Thymus (tissue), 11 donors: ENCODE measurements around the gene TMEM198. TPM values are rescaled to one million over a fixed set of nuclear protein-coding genes. Genes with fewer than 3 reads are reported as not detected.

Experiments
- DNase-seq, 9 donors: peaks; one replicate each; pipeline ENCODE4 v3.0.0-alpha.2; 2013; ENCODE audit warnings: low spot score in 9 of 9, low read depth in 6 of 9, missing footprints in 1 of 9
- H3K27ac ChIP-seq, 2 donors: one replicate each; pipeline ENCODE4 v1.5.1; 2013; ENCODE audit warnings: control low read depth in 1 of 2, low read depth in 1 of 2, low read length in 1 of 2, mild to moderate bottlenecking in 1 of 2, moderate library complexity in 1 of 2
- H3K27me3 ChIP-seq, 2 donors: one replicate each; pipeline ENCODE4 v1.5.1; 2013; ENCODE audit warnings: low read length in 1 of 2; ENCODE audit not compliant: control insufficient read depth in 2 of 2, insufficient read depth in 1 of 2
- H3K36me3 ChIP-seq, 2 donors: one replicate each; pipeline ENCODE4 v1.5.1; 2013; ENCODE audit warnings: low read length in 1 of 2, mild to moderate bottlenecking in 1 of 2, moderate library complexity in 1 of 2; ENCODE audit not compliant: control insufficient read depth in 2 of 2, insufficient read depth in 2 of 2
- H3K4me1 ChIP-seq, 2 donors: one replicate each; pipeline ENCODE4 v1.5.1; 2013; ENCODE audit warnings: low read length in 2 of 2; ENCODE audit not compliant: control insufficient read depth in 2 of 2, insufficient read depth in 2 of 2
- H3K4me3 ChIP-seq, 2 donors: one replicate each; pipeline ENCODE4 v1.5.1; 2013; ENCODE audit warnings: low read length in 2 of 2, control low read depth in 1 of 2, mild to moderate bottlenecking in 1 of 2
- H3K9me3 ChIP-seq, 2 donors: one replicate each; pipeline ENCODE4 v1.5.1; 2013; ENCODE audit warnings: low read length in 1 of 2, mild to moderate bottlenecking in 1 of 2; ENCODE audit not compliant: control insufficient read depth in 2 of 2, insufficient read depth in 1 of 2
- WGBS: extraction: QIAGEN DNeasy Blood & Tissue Kit; methylation state at CpG from one replicate; pipeline ENCODE4 v1.1.7; 2013; 5-methylcytosine and 5-hydroxymethylcytosine counted together
- polyA plus RNA-seq: library from polyadenylated mRNA; stranded (reverse); fragments of 200-250 nt; gene quantifications from one replicate; pipeline ENCODE4 v1.2.3, GENCODE V29; 2013
- total RNA-seq: library from RNA; stranded (reverse); fragments of 120-200 nt; gene quantifications from one replicate; pipeline ENCODE4 v1.2.4, GENCODE V29; 2013
- donor health status: healthy.

The TMEM198 gene
- total and polyA plus RNA-seq, 2 donors, result 0.52 to 3.7 TPM

DNA sequence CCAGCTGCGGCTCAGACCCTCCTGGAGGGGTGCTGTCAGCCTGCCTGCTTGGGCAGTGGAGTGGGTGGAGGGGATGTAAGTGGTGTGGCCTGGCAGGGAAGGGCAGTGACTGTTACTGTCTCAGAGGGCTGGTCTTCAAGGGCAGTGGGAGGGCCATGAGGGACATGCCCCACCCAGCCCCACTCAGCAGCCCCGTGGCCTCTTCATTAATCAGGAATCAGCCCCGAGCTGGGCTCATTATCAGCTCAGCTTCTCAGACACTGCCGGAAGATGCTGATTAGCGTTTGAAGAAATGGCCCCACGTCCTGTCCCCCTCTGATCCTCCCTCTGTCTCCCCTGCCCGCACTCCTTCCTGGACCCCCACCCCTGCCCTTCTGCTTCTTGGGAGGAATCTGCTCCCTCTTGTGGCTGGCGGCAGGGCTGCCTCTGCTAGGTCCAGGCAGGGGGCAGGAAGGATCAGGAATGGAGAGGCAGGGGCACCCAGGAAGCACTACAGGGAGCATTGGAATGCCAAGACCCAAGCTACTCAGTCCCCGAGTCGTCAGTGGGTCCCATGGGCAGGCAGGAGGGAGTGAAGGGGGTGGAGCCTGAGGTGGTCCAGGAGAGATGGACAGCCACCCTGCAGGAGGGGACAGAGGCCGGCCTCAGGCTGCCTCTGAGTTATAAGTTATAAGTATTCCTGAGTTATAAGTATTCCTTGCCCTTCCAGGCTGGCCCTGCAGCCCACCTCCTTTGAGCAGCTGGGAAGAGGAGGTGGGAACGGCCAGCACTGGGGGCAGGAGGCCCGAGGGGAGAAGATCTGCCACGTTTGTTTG lies 22.6 kb upstream of the TMEM198 start:
- no peak for DNase-seq
- H3K27ac ChIP-seq, result no peak overlapping the region
- 15% methylated on average over 14 of the region's 14 CpGs for WGBS
- no peaks in the 10 kb centered on the region for H3K9me3 ChIP-seq
- peaks cover 53 to 100% of the 10 kb centered on the region in 2 donors for H3K27me3 ChIP-seq
- H3K4me1 ChIP-seq, result no peaks in the 10 kb centered on the region
- no peaks in the 10 kb centered on the region for H3K36me3 ChIP-seq
- no peak overlapping the region for H3K4me3 ChIP-seq

DNA sequence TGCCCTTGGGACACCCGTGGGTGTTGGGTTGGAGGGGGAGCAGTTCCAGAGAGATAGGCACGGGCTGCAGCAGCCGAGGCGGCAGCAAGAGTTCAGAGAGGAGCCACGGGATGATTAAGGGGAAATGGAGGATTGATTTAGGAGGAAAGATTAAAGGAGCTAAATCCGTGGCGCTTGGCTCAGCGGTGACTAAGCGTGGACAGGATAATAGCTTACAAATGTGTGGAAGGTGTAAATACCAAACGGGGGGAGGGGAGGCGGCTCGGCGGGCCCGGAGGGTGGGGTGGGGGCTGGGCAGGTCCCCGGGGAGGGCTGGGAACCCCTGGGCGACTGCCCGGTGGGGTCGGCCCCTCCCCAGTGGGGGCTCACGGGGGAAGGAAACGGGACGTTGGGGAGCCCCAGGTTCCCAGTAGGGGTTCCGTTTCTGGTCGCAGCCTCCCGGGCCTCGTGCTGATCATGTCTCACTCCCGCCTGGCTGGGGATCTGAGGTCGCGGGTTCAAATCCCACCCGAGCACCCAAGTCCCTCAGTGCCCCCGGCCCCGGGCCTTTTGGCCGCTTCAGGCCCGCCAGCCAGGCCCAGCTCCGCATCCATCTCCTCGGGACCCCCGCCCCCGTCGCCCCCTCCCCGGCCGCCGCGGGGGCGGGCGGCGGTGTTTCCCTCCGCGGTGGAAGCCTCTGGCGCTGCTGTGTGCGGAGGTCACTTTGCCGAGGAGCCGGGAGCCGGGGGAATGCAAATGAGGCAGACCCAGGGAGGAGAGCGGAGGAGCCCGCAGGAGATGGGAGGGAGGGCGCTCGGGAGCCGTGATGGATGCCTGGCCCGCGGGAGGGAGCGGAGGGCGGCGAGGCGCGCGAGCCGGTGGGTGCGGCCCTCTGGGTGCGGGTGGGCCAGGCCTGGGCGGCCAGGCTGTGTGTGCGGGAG lies 21.5 kb upstream of the TMEM198 start:
- H3K9me3 ChIP-seq, result no peaks in the 10 kb centered on the region
- H3K27ac ChIP-seq, result no peak overlapping the region
- H3K27me3 ChIP-seq, result peaks cover 53 to 100% of the 10 kb centered on the region in 2 donors
- H3K36me3 ChIP-seq, result no peaks in the 10 kb centered on the region
- H3K4me3 ChIP-seq, result no peak overlapping the region
- 4% methylated on average over 70 of the region's 70 CpGs for WGBS
- no peak for DNase-seq
- H3K4me1 ChIP-seq, result no peaks in the 10 kb centered on the region

DNA sequence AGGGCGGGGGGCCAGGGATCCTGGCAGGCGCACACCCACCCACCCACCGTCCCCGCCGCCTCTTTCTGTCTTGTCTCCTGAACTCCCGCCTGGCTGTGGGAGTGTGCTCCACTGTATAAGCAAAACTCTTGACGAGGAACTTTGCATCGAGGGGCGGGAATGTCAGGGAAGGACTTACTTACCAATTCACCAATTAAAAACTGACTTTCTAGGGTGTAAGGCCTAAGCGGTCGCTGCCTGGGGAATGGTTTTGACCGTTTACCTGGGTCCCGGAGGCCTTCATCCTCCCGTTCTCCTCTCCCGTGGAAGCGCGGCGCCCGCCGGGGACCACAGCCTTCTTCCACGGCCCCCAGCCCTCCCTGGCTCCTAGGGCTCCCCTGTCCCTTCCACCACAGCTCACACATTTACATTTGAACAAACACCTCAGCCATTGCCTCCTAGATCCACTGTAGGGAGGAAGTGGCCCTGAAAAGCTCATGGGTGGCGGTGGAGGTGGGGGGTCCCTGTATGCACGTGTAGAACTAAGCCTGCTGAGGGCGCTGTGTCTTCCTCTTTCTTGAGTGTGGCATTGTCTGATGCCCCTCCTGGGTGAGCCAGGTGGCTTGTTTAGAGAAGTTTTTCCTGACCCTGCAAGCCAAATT lies 20.7 kb upstream of the TMEM198 start:
- Histone ChIP-seq H3K27me3 (peaks cover 53 to 100% of the 10 kb centered on the region in 2 donors), H3K4me1 (no peaks in the 10 kb centered on the region), H3K27ac (no peak overlapping the region), H3K9me3 (no peaks in the 10 kb centered on the region), H3K4me3 (no peak overlapping the region), H3K36me3 (no peaks in the 10 kb centered on the region)
- 15% methylated on average over 24 of the region's 24 CpGs for WGBS
- DNase-seq, result no peak

DNA sequence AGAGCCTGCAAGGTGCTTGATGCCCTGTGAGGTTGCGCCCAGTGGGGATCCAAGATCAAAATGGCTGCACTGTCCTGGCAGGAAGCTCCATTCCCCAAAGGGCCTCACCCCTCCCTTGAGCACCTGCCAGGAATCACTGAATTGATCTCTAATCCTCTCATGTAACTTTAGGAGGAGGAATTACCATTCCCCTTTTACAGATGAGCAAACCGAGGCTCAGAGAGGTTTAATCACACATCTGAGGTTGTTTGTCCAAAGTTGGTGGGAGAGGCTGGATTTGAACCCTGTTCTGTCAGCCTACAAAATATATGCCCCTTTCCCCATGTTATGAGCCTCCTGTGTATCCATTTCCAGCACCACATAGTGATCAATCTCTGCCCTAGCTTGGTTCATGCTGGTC lies 19.0 kb upstream of the TMEM198 start:
- DNase-seq, result no peak
- no peaks in the 10 kb centered on the region for H3K4me1 ChIP-seq
- 99% methylated on average over 2 of the region's 2 CpGs for WGBS
- H3K36me3 ChIP-seq, result no peaks in the 10 kb centered on the region
- H3K27ac ChIP-seq, result no peak overlapping the region
- H3K27me3 ChIP-seq, result peaks cover 54 to 97% of the 10 kb centered on the region in 2 donors
- H3K4me3 ChIP-seq, result no peak overlapping the region
- peaks cover 0 to under 1% of the 10 kb centered on the region in 2 donors for H3K9me3 ChIP-seq

DNA sequence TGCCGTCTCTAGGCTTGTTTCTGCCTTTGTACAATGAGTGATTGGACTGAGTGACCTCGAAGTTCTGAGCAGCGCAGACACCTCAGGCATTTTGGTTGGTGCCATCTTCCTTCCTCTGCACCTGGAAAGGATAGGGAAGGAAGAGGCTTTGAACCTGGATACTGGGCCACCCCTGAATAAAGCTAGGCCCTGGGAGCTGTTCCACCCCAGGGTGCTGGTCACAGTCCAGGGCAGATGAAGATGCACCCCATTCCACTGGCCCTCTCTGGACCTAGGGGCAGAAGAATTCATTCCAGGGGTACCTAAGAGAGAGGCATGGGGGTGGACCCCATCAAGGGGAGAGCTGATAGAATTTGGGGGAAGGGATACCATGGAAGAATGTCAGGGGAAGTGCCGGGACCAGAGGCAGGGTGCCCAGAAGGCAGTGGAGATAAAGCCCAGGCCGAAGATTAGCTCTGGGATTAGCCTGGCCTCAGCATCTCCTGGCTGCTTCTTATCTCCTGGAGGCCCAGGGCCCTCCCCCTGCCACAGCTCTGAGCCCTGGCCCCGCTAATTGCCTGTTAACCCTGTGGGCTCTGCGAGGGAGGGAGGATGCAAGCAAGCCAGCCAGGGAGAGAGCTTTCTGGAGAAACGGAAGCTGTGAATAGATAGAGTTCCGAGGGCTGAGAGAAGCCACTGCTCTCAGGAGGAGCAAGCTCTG lies 18.1 kb upstream of the TMEM198 start:
- Histone ChIP-seq H3K36me3 (no peaks in the 10 kb centered on the region), H3K4me1 (no peaks in the 10 kb centered on the region), H3K9me3 (peaks cover 0 to 6% of the 10 kb centered on the region in 2 donors), H3K4me3 (no peak overlapping the region), H3K27me3 (peaks cover 49 to 97% of the 10 kb centered on the region in 2 donors), H3K27ac (no peak overlapping the region)
- no peak for DNase-seq
- WGBS, result 49% methylated on average over 9 of the region's 9 CpGs

DNA sequence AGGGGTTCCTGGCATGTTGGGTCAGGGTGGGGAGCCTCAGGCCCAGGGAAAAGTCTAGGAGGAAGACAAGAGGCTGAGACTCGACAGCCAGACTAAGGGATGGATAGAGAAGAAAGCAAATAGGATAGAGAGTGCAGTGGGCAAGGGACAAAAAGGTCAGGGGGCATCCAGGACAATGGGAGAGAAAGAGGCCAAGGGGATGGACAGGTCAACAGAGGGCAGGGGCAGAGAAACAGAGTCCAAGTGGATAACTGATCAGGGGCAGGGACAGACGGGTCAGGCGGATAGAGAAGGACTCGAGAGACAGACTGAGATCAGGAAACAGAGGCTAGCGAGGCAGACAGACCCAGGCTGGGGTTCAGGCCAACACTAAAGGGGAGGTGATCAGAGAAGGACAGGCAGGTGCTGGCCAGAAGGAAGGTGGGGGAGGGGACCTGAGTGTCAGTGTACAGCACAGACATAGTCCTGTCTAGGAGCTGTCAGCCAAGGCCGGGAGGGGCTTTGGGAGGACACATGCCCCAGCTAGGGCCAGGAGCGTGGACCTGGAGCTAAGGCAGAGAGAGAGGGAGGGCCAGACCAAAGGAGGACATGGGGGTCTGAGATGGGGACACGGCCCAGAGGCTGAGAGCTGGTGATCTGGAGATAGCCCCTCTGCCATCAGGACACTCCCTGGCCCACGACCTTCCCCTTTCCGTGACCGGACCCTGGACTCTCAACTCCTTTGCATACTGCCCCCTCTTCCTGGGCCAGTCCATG lies 17.3 kb upstream of the TMEM198 start:
- DNase-seq, result no peak
- Histone ChIP-seq H3K9me3 (peaks cover 0 to 6% of the 10 kb centered on the region in 2 donors), H3K4me1 (no peaks in the 10 kb centered on the region), H3K36me3 (no peaks in the 10 kb centered on the region), H3K27me3 (peaks cover 45 to 97% of the 10 kb centered on the region in 2 donors), H3K4me3 (no peak overlapping the region), H3K27ac (no peak overlapping the region)
- WGBS, result 55% methylated on average over 11 of the region's 11 CpGs

DNA sequence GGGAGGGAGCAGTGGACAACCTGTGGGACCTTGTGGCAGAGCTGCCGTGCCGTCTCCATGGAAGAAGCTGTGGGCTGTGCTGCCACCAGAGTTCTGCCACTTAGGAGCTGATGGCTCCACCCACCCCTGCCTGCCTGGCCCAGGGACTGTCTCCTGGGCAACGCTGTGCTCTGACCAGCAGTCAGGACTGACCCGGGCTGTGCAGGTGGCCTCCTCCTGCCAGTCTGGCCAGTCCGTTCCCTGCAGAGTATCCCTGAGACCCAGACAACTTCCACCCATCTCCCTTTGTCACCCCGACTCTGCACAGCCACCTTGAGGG lies 16.8 kb upstream of the TMEM198 start:
- Histone ChIP-seq H3K4me3 (no peak overlapping the region), H3K4me1 (no peaks in the 10 kb centered on the region), H3K27me3 (peaks cover 40 to 97% of the 10 kb centered on the region in 2 donors), H3K9me3 (peaks cover 0 to 6% of the 10 kb centered on the region in 2 donors), H3K27ac (no peak overlapping the region), H3K36me3 (no peaks in the 10 kb centered on the region)
- DNase-seq, result no peak
- WGBS, result 73% methylated on average over 6 of the region's 6 CpGs

DNA sequence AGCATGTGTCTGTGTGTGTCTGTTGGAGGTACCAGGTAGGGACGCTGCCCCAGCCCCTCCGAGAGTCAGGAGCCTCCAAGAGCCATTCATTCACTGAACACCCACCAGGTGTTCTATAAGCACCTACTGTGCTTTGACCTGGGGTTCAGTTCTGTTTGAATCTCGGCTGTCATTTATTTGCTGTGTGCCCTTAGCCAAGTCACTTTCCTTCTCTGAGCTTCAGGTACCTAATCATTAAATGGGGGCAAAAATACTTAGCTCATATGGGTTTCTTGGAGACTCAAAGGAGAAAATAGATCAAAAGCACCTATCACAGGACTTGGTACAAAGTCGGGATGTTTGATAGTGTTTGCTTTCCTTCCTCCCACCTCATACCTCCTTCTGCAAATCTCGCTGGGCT lies 16.4 kb upstream of the TMEM198 start:
- Histone ChIP-seq H3K36me3 (no peaks in the 10 kb centered on the region), H3K27ac (no peak overlapping the region), H3K27me3 (peaks cover 35 to 97% of the 10 kb centered on the region in 2 donors), H3K9me3 (peaks cover 0 to 6% of the 10 kb centered on the region in 2 donors), H3K4me1 (no peaks in the 10 kb centered on the region), H3K4me3 (no peak overlapping the region)
- no peak for DNase-seq
- 72% methylated on average over 5 of the region's 5 CpGs for WGBS
